ENCODE results near the gene LMX1A. TPM values are rescaled to one million over a fixed set of nuclear protein-coding genes. Genes with fewer than 3 reads are reported as not detected.

LMX1A gene
- total RNA-seq, 1 donor from 2014 or later = not detected

DNA sequence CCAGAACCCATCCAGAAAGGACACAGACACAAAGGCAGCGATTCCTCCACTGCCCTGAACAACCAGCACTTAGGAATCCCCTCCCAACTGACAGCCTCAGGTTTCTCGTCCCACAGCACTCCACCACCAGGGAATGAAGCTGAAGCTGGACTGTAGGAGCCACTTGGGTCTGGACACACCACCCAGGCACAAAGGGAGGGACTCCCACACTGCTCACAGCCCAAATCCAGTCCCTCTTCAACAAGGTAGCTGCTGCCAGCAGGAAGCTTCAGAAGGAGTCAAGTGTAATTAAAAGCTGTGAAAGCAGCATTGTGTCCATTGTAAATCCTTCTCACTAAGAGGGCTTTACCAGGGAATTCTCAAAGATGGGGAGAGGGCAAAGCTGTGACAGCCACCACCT lies 29.0 kb downstream of the LMX1A start:
- Mint-ChIP-seq H3K4me1 (no peaks in the 10 kb centered on the region), H3K4me3 (no peak overlapping the region), H3K27me3 (peaks cover 9% of the 10 kb centered on the region), H3K36me3 (ENCODE audit: low read depth) (no peaks in the 10 kb centered on the region), H3K27ac (no peak overlapping the region), H3K9me3 (no peaks in the 10 kb centered on the region)
- no peak for DNase-seq
- intact Hi-C loops (cut with micrococcal nuclease) = no loop called here

- Mint-ChIP-seq H3K4me3 (no peak overlapping the region), H3K4me1 (no peaks in the 10 kb centered on the region), H3K27me3 (peaks cover 9% of the 10 kb centered on the region), H3K9me3 (no peaks in the 10 kb centered on the region), H3K27ac (no peak overlapping the region), H3K36me3 (ENCODE audit: low read depth) (no peaks in the 10 kb centered on the region)
- DNase-seq = no peak
- intact Hi-C loops (cut with micrococcal nuclease) = no loop called here
Observed at GRCh38 chr1:165325460-165326203, 30.9 kb downstream of the LMX1A start.

- H3K4me1 Mint-ChIP-seq = no peaks in the 10 kb centered on the region
- no peaks in the 10 kb centered on the region for H3K9me3 Mint-ChIP-seq
- intact Hi-C loops (cut with micrococcal nuclease) = no loop called here
- peaks cover 9% of the 10 kb centered on the region for H3K27me3 Mint-ChIP-seq
- H3K4me3 Mint-ChIP-seq = no peak overlapping the region
- DNase-seq = no peak
- no peak overlapping the region for H3K27ac Mint-ChIP-seq
- H3K36me3 Mint-ChIP-seq (ENCODE audit: low read depth) = no peaks in the 10 kb centered on the region
Observed at GRCh38 chr1:165324050-165324449, 32.5 kb downstream of the LMX1A start.

GRCh38 chr1:165317612-165318011 lies 38.9 kb downstream of the LMX1A start:
- no peaks in the 10 kb centered on the region for H3K9me3 Mint-ChIP-seq
- no peak overlapping the region for H3K27ac Mint-ChIP-seq
- no peak overlapping the region for H3K4me3 Mint-ChIP-seq
- H3K36me3 Mint-ChIP-seq (ENCODE audit: low read depth) = no peaks in the 10 kb centered on the region
- H3K27me3 Mint-ChIP-seq = peaks cover 13% of the 10 kb centered on the region
- H3K4me1 Mint-ChIP-seq = no peaks in the 10 kb centered on the region
- no peak for DNase-seq
- intact Hi-C loops (cut with micrococcal nuclease) = no loop called here

DNA sequence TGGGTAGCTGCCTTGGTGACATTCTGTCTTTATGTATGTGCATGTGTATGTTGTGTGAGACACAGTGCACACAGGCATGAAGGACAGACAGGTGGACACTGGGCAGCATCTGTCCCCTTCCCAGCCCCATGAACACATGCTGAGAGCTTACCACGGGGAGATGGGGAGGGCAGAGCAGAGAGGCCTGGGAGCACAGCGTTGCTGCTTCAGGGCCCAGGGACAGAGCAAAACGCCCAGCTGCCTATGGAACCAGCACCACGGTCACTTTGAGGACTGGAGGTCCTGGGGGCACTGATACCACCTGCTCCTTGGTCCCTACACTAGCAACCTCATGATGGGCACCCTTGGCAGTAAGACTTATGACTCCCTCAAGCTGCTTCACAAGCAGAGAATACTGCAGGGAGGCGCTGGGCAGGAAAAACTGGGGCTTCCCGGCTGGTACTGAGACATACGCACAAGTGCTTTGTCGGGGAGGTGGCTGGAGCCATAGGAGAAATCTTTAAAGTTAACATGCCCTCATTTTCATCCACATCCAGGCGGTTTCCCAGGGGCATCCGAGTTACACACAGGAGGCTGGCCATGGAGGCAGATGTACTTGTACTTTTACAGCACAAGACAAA lies 40.3 kb downstream of the LMX1A start:
- Mint-ChIP-seq H3K36me3 (ENCODE audit: low read depth) (no peaks in the 10 kb centered on the region), H3K9me3 (no peaks in the 10 kb centered on the region), H3K4me1 (no peaks in the 10 kb centered on the region), H3K27ac (no peak overlapping the region), H3K27me3 (peaks cover 13% of the 10 kb centered on the region), H3K4me3 (no peak overlapping the region)
- DNase-seq = no peak
- intact Hi-C loops (cut with micrococcal nuclease) = no loop called here

- H3K36me3 Mint-ChIP-seq (ENCODE audit: low read depth) = no peaks in the 10 kb centered on the region
- H3K27ac Mint-ChIP-seq = no peak overlapping the region
- no peaks in the 10 kb centered on the region for H3K9me3 Mint-ChIP-seq
- H3K27me3 Mint-ChIP-seq = peaks cover 13% of the 10 kb centered on the region
- DNase-seq = no peak
- no peaks in the 10 kb centered on the region for H3K4me1 Mint-ChIP-seq
- intact Hi-C loops (cut with micrococcal nuclease) = no loop called here
- H3K4me3 Mint-ChIP-seq = no peak overlapping the region
Observed at GRCh38 chr1:165315481-165315880, 41.0 kb downstream of the LMX1A start.

DNA sequence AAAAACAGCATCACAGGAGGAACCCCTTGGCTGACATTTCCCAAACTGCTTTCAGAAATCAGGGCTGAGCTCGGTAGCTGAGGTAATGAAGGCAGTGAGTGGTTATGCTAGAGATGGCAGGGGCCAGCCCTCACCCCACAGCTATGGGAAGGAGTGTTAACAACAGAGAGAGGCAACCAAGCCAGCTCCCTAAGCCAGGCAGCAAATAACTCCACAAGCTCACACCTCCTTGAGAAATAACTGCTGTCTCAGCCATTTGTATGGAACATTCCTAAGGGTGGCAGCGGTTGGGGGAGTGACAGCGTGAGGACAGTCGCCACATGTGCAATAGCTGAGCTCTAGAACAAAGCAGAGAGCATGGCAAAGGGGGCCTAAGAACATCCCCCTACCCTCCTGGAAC lies 42.6 kb downstream of the LMX1A start:
- no peaks in the 10 kb centered on the region for H3K36me3 Mint-ChIP-seq (ENCODE audit: low read depth)

DNA sequence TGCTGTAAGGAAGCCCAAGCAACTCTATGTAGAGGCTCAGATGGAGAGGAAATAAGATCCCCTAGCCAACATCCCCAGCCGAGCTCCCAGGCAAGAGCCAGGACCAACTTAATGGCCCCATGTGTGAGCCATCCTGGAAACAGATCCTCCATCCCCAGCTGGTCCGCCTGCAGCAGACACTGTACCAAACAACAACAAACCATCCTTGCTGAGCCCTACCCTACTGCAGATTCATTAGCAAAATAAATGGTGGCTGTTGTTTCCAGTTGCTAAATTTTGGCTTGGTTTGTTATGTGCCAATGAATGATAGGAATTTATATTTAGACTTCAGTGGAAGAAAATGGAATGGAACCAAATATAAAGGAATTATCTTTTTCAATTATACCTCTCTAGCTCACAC lies 43.9 kb downstream of the LMX1A start:
- Mint-ChIP-seq H3K27me3 (peaks cover 8% of the 10 kb centered on the region), H3K9me3 (no peaks in the 10 kb centered on the region), H3K4me1 (no peaks in the 10 kb centered on the region), H3K4me3 (no peak overlapping the region), H3K36me3 (ENCODE audit: low read depth) (no peaks in the 10 kb centered on the region), H3K27ac (no peak overlapping the region)
- intact Hi-C loops (cut with micrococcal nuclease) = no loop called here
- no peak for DNase-seq

More for the DNA sequence above, 42.6 kb downstream of the LMX1A start:
- Mint-ChIP-seq H3K27ac (no peak overlapping the region), H3K9me3 (no peaks in the 10 kb centered on the region), H3K27me3 (peaks cover 10% of the 10 kb centered on the region), H3K4me3 (no peak overlapping the region), H3K4me1 (no peaks in the 10 kb centered on the region)
- no peak for DNase-seq
- intact Hi-C loops (cut with micrococcal nuclease) = no loop called here

GRCh38 chr1:165306543-165307434 lies 49.7 kb downstream of the LMX1A start:
- no peaks in the 10 kb centered on the region for H3K4me1 Mint-ChIP-seq
- peaks cover 2% of the 10 kb centered on the region for H3K27me3 Mint-ChIP-seq

DNA sequence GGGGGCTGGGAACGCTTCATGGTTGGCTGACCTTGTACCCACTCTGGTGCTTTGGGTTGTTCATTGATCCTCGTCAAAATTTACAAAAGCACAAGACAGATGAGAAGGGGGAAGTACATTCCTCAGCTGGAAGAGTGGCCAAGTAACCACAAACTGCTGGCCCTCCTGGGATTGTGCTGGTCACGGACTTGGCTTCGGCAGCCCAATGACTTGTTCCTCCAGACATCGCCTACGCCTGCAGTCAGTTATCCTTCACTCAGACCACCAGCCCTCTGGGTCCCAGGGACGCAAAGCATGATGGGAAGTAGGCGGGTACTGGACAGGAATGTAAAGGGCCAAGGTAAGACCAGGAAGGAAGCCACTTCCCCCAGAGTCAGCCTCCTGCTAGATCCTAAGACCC lies 53.1 kb downstream of the LMX1A start:
- Mint-ChIP-seq H3K27ac (no peak overlapping the region), H3K4me3 (no peak overlapping the region), H3K36me3 (ENCODE audit: low read depth) (no peaks in the 10 kb centered on the region), H3K27me3 (peaks cover 5% of the 10 kb centered on the region), H3K4me1 (no peaks in the 10 kb centered on the region), H3K9me3 (no peaks in the 10 kb centered on the region)
- intact Hi-C loops (cut with micrococcal nuclease) = no loop called here
- DNase-seq = no peak

More at GRCh38 chr1:165306543-165307434, 49.7 kb downstream of the LMX1A start:
- intact Hi-C loops (cut with micrococcal nuclease) = no loop called here
- Mint-ChIP-seq H3K4me3 (no peak overlapping the region), H3K9me3 (no peaks in the 10 kb centered on the region), H3K27ac (no peak overlapping the region), H3K36me3 (ENCODE audit: low read depth) (no peaks in the 10 kb centered on the region)
- DNase-seq = no peak

- Mint-ChIP-seq H3K27ac (no peak overlapping the region), H3K4me3 (no peak overlapping the region), H3K36me3 (ENCODE audit: low read depth) (no peaks in the 10 kb centered on the region), H3K4me1 (no peaks in the 10 kb centered on the region), H3K9me3 (no peaks in the 10 kb centered on the region), H3K27me3 (peaks cover 5% of the 10 kb centered on the region)
- intact Hi-C loops (cut with micrococcal nuclease) = no loop called here
- no peak for DNase-seq
Observed at GRCh38 chr1:165300400-165300903, 56.1 kb downstream of the LMX1A start.

DNA sequence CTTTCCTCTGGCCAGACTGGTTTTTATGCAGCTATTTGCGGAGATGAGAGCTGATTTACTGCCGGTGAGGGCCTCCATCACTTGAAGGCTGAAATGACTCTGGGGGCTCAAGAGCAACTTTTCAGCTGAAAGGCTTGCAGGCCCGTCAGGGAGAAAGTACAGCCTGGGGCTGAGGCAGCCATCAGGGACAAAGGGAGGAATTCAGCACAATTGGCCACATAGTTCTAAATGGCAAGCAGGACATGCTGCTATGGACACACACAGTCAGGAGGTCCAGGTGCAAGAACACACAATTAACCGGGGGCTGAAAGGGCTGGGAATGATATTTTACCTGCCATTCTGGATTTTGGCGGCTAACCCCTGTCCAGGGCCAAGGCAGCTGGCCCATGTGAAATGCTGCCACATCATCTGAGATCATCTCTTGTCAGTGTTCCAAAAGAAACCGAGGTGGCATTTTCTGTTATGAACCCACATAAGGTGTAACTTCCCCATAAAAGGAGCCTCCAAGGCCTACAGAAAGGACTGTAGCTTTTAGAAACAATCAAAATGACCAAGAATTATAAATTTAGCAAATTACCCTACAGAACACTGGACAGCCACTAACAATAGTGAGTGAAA lies 58.2 kb downstream of the LMX1A start:
- Mint-ChIP-seq H3K9me3 (no peaks in the 10 kb centered on the region), H3K4me1 (no peaks in the 10 kb centered on the region), H3K4me3 (no peak overlapping the region), H3K27me3 (peaks cover 5% of the 10 kb centered on the region), H3K27ac (no peak overlapping the region), H3K36me3 (ENCODE audit: low read depth) (no peaks in the 10 kb centered on the region)
- DNase-seq = no peak
- intact Hi-C loops (cut with micrococcal nuclease) = no loop called here

- Mint-ChIP-seq H3K9me3 (no peaks in the 10 kb centered on the region), H3K4me3 (no peak overlapping the region), H3K4me1 (no peaks in the 10 kb centered on the region), H3K36me3 (ENCODE audit: low read depth) (no peaks in the 10 kb centered on the region), H3K27me3 (peaks cover 2% of the 10 kb centered on the region), H3K27ac (no peak overlapping the region)
- DNase-seq = no peak
- intact Hi-C loops (cut with micrococcal nuclease) = no loop called here
Observed at GRCh38 chr1:165296205-165296604, 60.3 kb downstream of the LMX1A start.

Data from activated CD4-positive, alpha-beta T cell treated with anti-CD3 and anti-CD28 coated beads, Interleukin-2, amount 10 ng/mL, durations not matched to agents 24 days and 14 days (primary cell).